Panc1 (cell line): ENCODE results near the gene ZNF441. TPM values are rescaled to one million over a fixed set of nuclear protein-coding genes. Genes with fewer than 3 reads are reported as not detected.
"Not testable (repeated sequence)": the region's sequence is repeated elsewhere in the genome, so short reads cannot be mapped to it uniquely, and the experiment has no call there.

Experiments used
- ATAC-seq: fragments of 200-7000 bp; cut with Tn5 transposase; 2 replicates; pipeline ENCODE4 v1.9.1; 2020; ENCODE audit warnings: mild to moderate bottlenecking, moderate library complexity
- BruUV-seq: library from RNA; stranded (reverse); fragments of 400-500 nt; replicated peaks from 2 replicates; lab custom pipeline; 2021; lab: Mats Ljungman, UMichigan
- CTCF ChIA-PET: fragments of 300-600 bp; sonication (Branson Sonifier 250); formaldehyde crosslinking; loops from one replicate; lab custom pipeline; 2022; ENCODE audit warnings: antibody characterized with exemption; lab: Charles Lee
- POLR2A ChIA-PET: fragments of 300-600 bp; sonication (Branson Sonifier 250); formaldehyde crosslinking; loops from one replicate; lab custom pipeline; 2022; ENCODE audit warnings: antibody characterized with exemption; lab: Charles Lee
- DNase-seq: peaks from one replicate; pipeline ENCODE4 v3.0.0-alpha.2; 2010; ENCODE audit warnings: low read depth, low spot score
- H3K27ac ChIP-seq: 2 replicates; pipeline ENCODE4 v1.5.1; 2011; ENCODE audit warnings: mild to moderate bottlenecking, low read length, inconsistent platforms
- H3K27me3 ChIP-seq: fragments of 200-500 bp; sonication (Bioruptor generic); 2 replicates; pipeline ENCODE4 v1.6.0; 2014; ENCODE audit warnings: low read length, inconsistent platforms; ENCODE audit not compliant: control insufficient read depth, insufficient read depth
- H3K36me3 ChIP-seq: fragments of 200-500 bp; sonication (Bioruptor generic); 2 replicates; pipeline ENCODE4 v1.5.1; 2014; ENCODE audit warnings: inconsistent platforms, mild to moderate bottlenecking, low read length, moderate library complexity; ENCODE audit not compliant: control insufficient read depth, insufficient read depth
- H3K4me1 ChIP-seq: 2 replicates; pipeline ENCODE4 v1.5.1; 2011; ENCODE audit warnings: inconsistent platforms, mild to moderate bottlenecking, low read length, moderate library complexity; ENCODE audit not compliant: control insufficient read depth, insufficient read depth
- H3K4me3 ChIP-seq, 2 experiments: 2 replicates each; pipeline ENCODE4 v1.5.1; 2011 to 2012; ENCODE audit warnings: low read depth in 2 of 2, low read length in 2 of 2, mild to moderate bottlenecking in 2 of 2, inconsistent platforms in 1 of 2, moderate library complexity in 1 of 2
- H3K9me3 ChIP-seq: fragments of 200-500 bp; sonication (Bioruptor generic); 2 replicates; pipeline ENCODE4 v1.5.1; 2014; ENCODE audit warnings: low read depth, mild to moderate bottlenecking, inconsistent platforms, low read length, moderate library complexity; ENCODE audit not compliant: control insufficient read depth, insufficient read depth
- CTCF ChIP-seq: fragments of 450-650 bp; IDR thresholded peaks from 2 replicates; pipeline ENCODE4 v1.5.1; 2017; ENCODE audit warnings: mild to moderate bottlenecking
- POLR2AphosphoS5 ChIP-seq: IDR thresholded peaks from 2 replicates; pipeline ENCODE4 v1.6.1; 2012; ENCODE audit warnings: mild to moderate bottlenecking, low read depth, low read length, moderate library complexity
- SIN3A ChIP-seq: IDR thresholded peaks from 2 replicates; pipeline ENCODE4 v1.6.1; 2012; ENCODE audit warnings: low read depth, mild to moderate bottlenecking, low read length, moderate library complexity, borderline replicate concordance; ENCODE audit not compliant: insufficient read depth
- TCF7L2 ChIP-seq: IDR thresholded peaks from 2 replicates; pipeline ENCODE4 v1.6.1; 2011; ENCODE audit warnings: mild to moderate bottlenecking, low read depth, low read length, inconsistent platforms
- in situ Hi-C: cut with HindIII; loops from 2 replicates; pipeline ENCODE4 v1.10.0; 2016; ENCODE audit warnings: low sequenced_read_pairs, low pct_unique_long_range_greater_than_20kb
- intact Hi-C: fragments of 100-400 bp; cut with micrococcal nuclease; formaldehyde crosslinking; loops from one replicate; pipeline ENCODE4 v1.10.0; 2022; ENCODE audit not compliant: unreplicated experiment
- total RNA-seq: library from RNA; stranded (reverse); gene quantifications from one replicate; pipeline ENCODE4 v1.2.1, GENCODE V29; 2021; ENCODE audit not compliant: unreplicated experiment
- TF ChIP-seq, protein P1 (sequence below), 2 experiments: IDR thresholded peaks; 2 replicates each; pipeline ENCODE4 v1.6.1; 2011 to 2012; ENCODE audit warnings: low read depth in 2 of 2, control low read depth in 1 of 2, low read length in 1 of 2, mild to moderate bottlenecking in 1 of 2, moderate library complexity in 1 of 2; ENCODE audit not compliant: insufficient read depth in 1 of 2

ZNF441 gene
- total RNA-seq, 1 experiment from 2014 or later: 2.8 TPM

DNA sequence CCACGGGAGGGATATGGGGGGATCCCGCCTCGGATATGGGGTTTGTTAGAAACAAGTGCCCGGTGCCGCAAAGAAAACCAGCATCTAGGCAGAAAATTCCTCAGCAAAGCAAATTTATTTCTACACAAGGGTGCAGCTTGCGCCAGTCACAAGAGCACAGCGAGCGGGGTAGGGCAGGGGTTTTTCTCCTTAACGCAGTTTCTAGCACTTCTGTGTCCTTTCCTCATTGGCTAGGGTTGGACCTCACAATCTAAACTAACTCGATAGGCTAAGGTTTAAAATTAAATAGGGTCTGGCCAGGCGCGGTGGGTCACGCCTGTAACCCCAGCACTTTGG lies 47.9 kb downstream of the ZNF441 start:
- ChIA-PET CTCF (interaction anchor here (0.7 to 1.5 kb wide), 2 partner anchors 17 to 300 kb away, joined by 8 to 9 read pairs; partner anchors contain the start of gene ZNF491), POLR2A (no interaction called here)
- in situ Hi-C loops: no loop called here
- Histone ChIP-seq H3K27me3 (no peaks in the 10 kb centered on the region), H3K9me3 (no peaks in the 10 kb centered on the region), H3K36me3 (no peaks in the 10 kb centered on the region; the same call in 1 of the 2 replicates), H3K27ac (peak overlapping the region; percentile 83), H3K4me1 (0 out of 2 replicates have a peak, but pooled peaks cover 3% of the 10 kb centered on the region), H3K4me3 (peak overlapping the region; percentile 82 to 86)
- BruUV-seq: no TSS peak
- intact Hi-C loops: no loop called here
- DNase-seq (no peak), ATAC-seq (peak; percentile 67)
- TF ChIP-seq POLR2AphosphoS5 (no peak), SIN3A (no peak), TCF7L2 (no peak), CTCF (no peak)
- TF ChIP-seq, protein P1, sequence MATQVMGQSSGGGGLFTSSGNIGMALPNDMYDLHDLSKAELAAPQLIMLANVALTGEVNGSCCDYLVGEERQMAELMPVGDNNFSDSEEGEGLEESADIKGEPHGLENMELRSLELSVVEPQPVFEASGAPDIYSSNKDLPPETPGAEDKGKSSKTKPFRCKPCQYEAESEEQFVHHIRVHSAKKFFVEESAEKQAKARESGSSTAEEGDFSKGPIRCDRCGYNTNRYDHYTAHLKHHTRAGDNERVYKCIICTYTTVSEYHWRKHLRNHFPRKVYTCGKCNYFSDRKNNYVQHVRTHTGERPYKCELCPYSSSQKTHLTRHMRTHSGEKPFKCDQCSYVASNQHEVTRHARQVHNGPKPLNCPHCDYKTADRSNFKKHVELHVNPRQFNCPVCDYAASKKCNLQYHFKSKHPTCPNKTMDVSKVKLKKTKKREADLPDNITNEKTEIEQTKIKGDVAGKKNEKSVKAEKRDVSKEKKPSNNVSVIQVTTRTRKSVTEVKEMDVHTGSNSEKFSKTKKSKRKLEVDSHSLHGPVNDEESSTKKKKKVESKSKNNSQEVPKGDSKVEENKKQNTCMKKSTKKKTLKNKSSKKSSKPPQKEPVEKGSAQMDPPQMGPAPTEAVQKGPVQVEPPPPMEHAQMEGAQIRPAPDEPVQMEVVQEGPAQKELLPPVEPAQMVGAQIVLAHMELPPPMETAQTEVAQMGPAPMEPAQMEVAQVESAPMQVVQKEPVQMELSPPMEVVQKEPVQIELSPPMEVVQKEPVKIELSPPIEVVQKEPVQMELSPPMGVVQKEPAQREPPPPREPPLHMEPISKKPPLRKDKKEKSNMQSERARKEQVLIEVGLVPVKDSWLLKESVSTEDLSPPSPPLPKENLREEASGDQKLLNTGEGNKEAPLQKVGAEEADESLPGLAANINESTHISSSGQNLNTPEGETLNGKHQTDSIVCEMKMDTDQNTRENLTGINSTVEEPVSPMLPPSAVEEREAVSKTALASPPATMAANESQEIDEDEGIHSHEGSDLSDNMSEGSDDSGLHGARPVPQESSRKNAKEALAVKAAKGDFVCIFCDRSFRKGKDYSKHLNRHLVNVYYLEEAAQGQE (IDR thresholded peaks at IDR 0.05; ENCODE audit: insufficient read depth in 1 of 2, low read depth in 2 of 2, low read length in 1 of 2): no peak

DNA sequence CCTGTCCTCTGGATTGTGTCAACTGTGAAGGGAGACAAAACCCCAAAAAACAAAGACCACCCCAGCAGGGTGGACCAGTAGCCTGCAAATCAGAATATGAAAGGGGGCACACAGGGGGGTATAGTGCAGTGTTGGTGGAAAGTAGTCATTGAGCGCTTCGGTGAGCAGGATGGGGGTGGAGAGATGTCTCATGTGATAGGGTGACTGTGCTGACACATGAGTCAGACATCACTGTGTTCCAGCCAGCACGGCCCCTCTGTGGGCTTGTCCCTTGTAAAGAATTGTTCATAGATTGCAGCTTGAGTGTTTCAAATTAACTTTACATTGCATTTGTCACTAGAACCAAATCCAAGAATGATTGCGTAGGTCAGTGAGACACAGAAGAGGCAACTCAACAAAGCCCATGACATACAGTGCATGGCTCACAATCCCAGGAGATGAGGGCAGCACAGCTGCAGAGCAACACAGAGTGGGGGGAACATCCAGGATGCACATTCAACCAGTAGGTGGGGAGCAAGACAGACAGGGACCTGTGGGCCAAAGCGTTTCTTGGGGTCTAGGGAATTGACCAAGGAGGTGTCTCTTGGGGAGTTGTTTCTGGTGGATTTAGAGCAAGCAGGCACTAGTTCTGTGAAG lies 54.8 kb downstream of the ZNF441 start:
- Histone ChIP-seq H3K36me3 (no peaks in the 10 kb centered on the region), H3K9me3 (0 out of 2 replicates have a peak, but pooled peaks cover 3% of the 10 kb centered on the region), H3K27me3 (no peaks in the 10 kb centered on the region), H3K27ac (no peak overlapping the region), H3K4me1 (no peaks in the 10 kb centered on the region), H3K4me3 (no peak overlapping the region)
- ChIA-PET POLR2A (no interaction called here), CTCF (no interaction called here)
- no peak for ATAC-seq
- no TSS peak for BruUV-seq
- TF ChIP-seq, protein P1 (IDR thresholded peaks at IDR 0.05; ENCODE audit: insufficient read depth in 1 of 2, low read depth in 2 of 2, low read length in 1 of 2): no peak
- no peak for TF ChIP-seq POLR2AphosphoS5
- no peak for TF ChIP-seq TCF7L2
- TF ChIP-seq CTCF: no peak
- no peak for TF ChIP-seq SIN3A
- intact Hi-C loops: no loop called here
- in situ Hi-C loops: no loop called here
- DNase-seq: no peak

- ATAC-seq, H3K27me3 ChIP-seq, H3K4me3 ChIP-seq, H3K4me1 ChIP-seq, H3K36me3 ChIP-seq, BruUV-seq, intact Hi-C loops, H3K27ac ChIP-seq, CTCF ChIA-PET, DNase-seq, POLR2A ChIA-PET, in situ Hi-C loops: not testable (repeated sequence)
- H3K9me3 ChIP-seq: peaks cover 49% of the 10 kb centered on the region
Observed at GRCh38 chr19:11828957-11829876, 62.4 kb downstream of the ZNF441 start.
